ENCODE data around the gene SLC7A11. TPM values are rescaled to one million over a fixed set of nuclear protein-coding genes. Genes with fewer than 3 reads are reported as not detected.

SLC7A11 gene
- polyA plus RNA-seq, 1 donor from 2014 or later: 0.46 TPM

GRCh38 chr4:138158746-138159297 lies 83.3 kb downstream of the SLC7A11 start:
- Histone ChIP-seq H3K4me2 (ENCODE audit: low read length) (no peak overlapping the region), H3K27me3 (ENCODE audit: insufficient read depth, low read depth, low read length) (no peaks in the 10 kb centered on the region), H3K36me3 (ENCODE audit: insufficient read depth, low read length) (no peaks in the 10 kb centered on the region), H3K9me3 (ENCODE audit: low read length) (no peaks in the 10 kb centered on the region), H3F3A (ENCODE audit: insufficient read depth, low read length, poor library complexity, severe bottlenecking) (no peaks in the 10 kb centered on the region), H3K9me2 (ENCODE audit: insufficient read depth, low read length) (no peaks in the 10 kb centered on the region), H3K4me3 (ENCODE audit: low read length) (no peak overlapping the region), H3K27ac (ENCODE audit: low read length) (no peak overlapping the region), H3K79me2 (replicated peaks; ENCODE audit: insufficient read depth, low read length) (no peaks in the 10 kb centered on the region), H4K20me1 (ENCODE audit: insufficient read depth) (no peaks in the 10 kb centered on the region), H3K9ac (ENCODE audit: low read length) (no peak overlapping the region), H2AFZ (ENCODE audit: low read depth, low read length) (no peak overlapping the region)
- TF ChIP-seq EP300 (conservative IDR thresholded peaks at IDR 0.05; ENCODE audit: poor library complexity, severe bottlenecking) (no peak), POLR2AphosphoS5 (IDR thresholded peaks at IDR 0.05) (no peak), CTCF (IDR thresholded peaks at IDR 0.05; ENCODE audit: poor library complexity, severe bottlenecking) (no peak), EZH2 (IDR thresholded peaks at IDR 0.05; ENCODE audit: borderline replicate concordance, insufficient read depth, low read length, poor library complexity, severe bottlenecking) (no peak), MXI1 (conservative IDR thresholded peaks at IDR 0.05; ENCODE audit: poor library complexity, severe bottlenecking) (no peak), SMC3 (conservative IDR thresholded peaks at IDR 0.05; ENCODE audit: poor library complexity) (no peak), REST (IDR thresholded peaks at IDR 0.05; ENCODE audit: borderline replicate concordance) (no peak), TAF1 (IDR thresholded peaks at IDR 0.05; ENCODE audit: low read depth) (no peak), RAD21 (conservative IDR thresholded peaks at IDR 0.05) (no peak)

GRCh38 chr4:138140879-138141278 lies 101.3 kb downstream of the SLC7A11 start:
- H3F3A ChIP-seq (ENCODE audit: insufficient read depth, low read length, poor library complexity, severe bottlenecking): no peaks in the 10 kb centered on the region
- no peaks in the 10 kb centered on the region for H3K79me2 ChIP-seq (replicated peaks; ENCODE audit: insufficient read depth, low read length)
- no peaks in the 10 kb centered on the region for H3K9me3 ChIP-seq (ENCODE audit: low read length)
- H3K4me3 ChIP-seq (ENCODE audit: low read length): no peak overlapping the region
- no peaks in the 10 kb centered on the region for H3K9me2 ChIP-seq (ENCODE audit: insufficient read depth, low read length)
- H4K20me1 ChIP-seq (ENCODE audit: insufficient read depth): no peaks in the 10 kb centered on the region
- no peaks in the 10 kb centered on the region for H3K27me3 ChIP-seq (ENCODE audit: insufficient read depth, low read depth, low read length)
- H3K27ac ChIP-seq (ENCODE audit: low read length): no peak overlapping the region
- no peaks in the 10 kb centered on the region for H3K36me3 ChIP-seq (ENCODE audit: insufficient read depth, low read length)
- no peak overlapping the region for H3K4me2 ChIP-seq (ENCODE audit: low read length)
- TF ChIP-seq RAD21 (conservative IDR thresholded peaks at IDR 0.05): no peak
- no peak for TF ChIP-seq TAF1 (IDR thresholded peaks at IDR 0.05; ENCODE audit: low read depth)
- no peak for TF ChIP-seq POLR2AphosphoS5 (IDR thresholded peaks at IDR 0.05)
- TF ChIP-seq CTCF (IDR thresholded peaks at IDR 0.05; ENCODE audit: poor library complexity, severe bottlenecking): no peak
- H2AFZ ChIP-seq (ENCODE audit: low read depth, low read length): no peak overlapping the region
- no peak overlapping the region for H3K9ac ChIP-seq (ENCODE audit: low read length)
